Neuronal stem cell (in vitro differentiated cells): ENCODE measurements around the gene PDZD2.

Source experiments
- DNase-seq: peaks from one replicate; pipeline ENCODE4 v3.0.0-alpha.2; 2013; ENCODE audit warnings: low spot score
- H2AFZ ChIP-seq: one replicate; pipeline ENCODE4 v1.6.1; 2013; ENCODE audit warnings: mild to moderate bottlenecking, low read length, inconsistent platforms
- H2AK5ac ChIP-seq: 2 replicates; pipeline ENCODE4 v1.6.1; 2013; ENCODE audit warnings: low read depth, mild to moderate bottlenecking, inconsistent platforms, low read length, moderate library complexity, mixed read lengths
- H2BK120ac ChIP-seq: 2 replicates; pipeline ENCODE4 v1.6.1; 2013; ENCODE audit warnings: low read depth, mild to moderate bottlenecking, inconsistent platforms, low read length, moderate library complexity, mixed read lengths
- H2BK12ac ChIP-seq: one replicate; pipeline ENCODE4 v1.6.1; 2013; ENCODE audit warnings: low read length, inconsistent platforms
- H2BK15ac ChIP-seq: 2 replicates; pipeline ENCODE4 v1.6.1; 2013; ENCODE audit warnings: mild to moderate bottlenecking, low read length, inconsistent platforms, mixed read lengths
- H2BK5ac ChIP-seq: one replicate; pipeline ENCODE4 v1.6.1; 2013; ENCODE audit warnings: inconsistent platforms, mild to moderate bottlenecking, low read length, moderate library complexity
- H3K14ac ChIP-seq: one replicate; pipeline ENCODE4 v1.6.1; 2013; ENCODE audit warnings: low read length, inconsistent platforms
- H3K18ac ChIP-seq: 2 replicates; pipeline ENCODE4 v1.6.1; 2013; ENCODE audit warnings: low read length, inconsistent platforms
- H3K23ac ChIP-seq: 2 replicates; pipeline ENCODE4 v1.6.1; 2013; ENCODE audit warnings: low read depth, mild to moderate bottlenecking, mixed read lengths, low read length, inconsistent platforms; ENCODE audit not compliant: poor library complexity
- H3K27ac ChIP-seq: replicated peaks from 3 replicates; pipeline ENCODE4 v1.5.1; 2013; ENCODE audit warnings: low read length, inconsistent platforms
- H3K27me3 ChIP-seq, 3 experiments: 2 replicates each; pipeline ENCODE4 v1.6.1; 2013; ENCODE audit warnings: low read length in 3 of 3, mild to moderate bottlenecking in 2 of 3, inconsistent platforms in 1 of 3, low read depth in 1 of 3, mixed read lengths in 1 of 3, moderate library complexity in 1 of 3; ENCODE audit not compliant: control insufficient read depth in 3 of 3, insufficient read depth in 3 of 3
- H3K36me3 ChIP-seq, 2 donors: replicated peaks in 1 of 2; 2 replicates each; pipeline ENCODE4 v1.6.1; 2013; ENCODE audit warnings: low read length in 2 of 2; ENCODE audit not compliant: control insufficient read depth in 2 of 2, insufficient read depth in 2 of 2
- H3K4ac ChIP-seq: 2 replicates; pipeline ENCODE4 v1.6.1; 2013; ENCODE audit warnings: inconsistent platforms, mild to moderate bottlenecking, low read length, moderate library complexity
- H3K4me1 ChIP-seq, 2 donors: 1 replicate in 1 of 2; 2 replicates in 1 of 2; pipeline ENCODE4 v1.6.1; 2013; ENCODE audit warnings: low read length in 2 of 2, low read depth in 1 of 2; ENCODE audit not compliant: control insufficient read depth in 2 of 2, insufficient read depth in 1 of 2
- H3K4me2 ChIP-seq: one replicate; pipeline ENCODE4 v1.6.1; 2013; ENCODE audit warnings: mild to moderate bottlenecking, low read length, inconsistent platforms; ENCODE audit not compliant: insufficient read depth, poor library complexity, severe bottlenecking
- H3K4me3 ChIP-seq, 2 donors: 2 replicates each; pipeline ENCODE4 v1.5.1; 2013; ENCODE audit warnings: low read length in 2 of 2, mild to moderate bottlenecking in 2 of 2, inconsistent platforms in 1 of 2, moderate library complexity in 1 of 2
- H3K79me1 ChIP-seq: one replicate; pipeline ENCODE4 v1.6.1; 2013; ENCODE audit warnings: low read depth, mild to moderate bottlenecking, inconsistent platforms, low read length, moderate library complexity
- H3K9ac ChIP-seq: one replicate; pipeline ENCODE4 v1.6.1; 2013; ENCODE audit warnings: mild to moderate bottlenecking, low read depth, low read length, inconsistent platforms; ENCODE audit not compliant: poor library complexity
- H3K9me3 ChIP-seq, 2 donors: replicated peaks in 1 of 2; 2 replicates each; pipeline versions ENCODE3 to v1.6.1; 2013; ENCODE audit warnings: low read length in 2 of 2, mild to moderate bottlenecking in 2 of 2, inconsistent platforms in 1 of 2, low read depth in 1 of 2, mixed read lengths in 1 of 2, moderate library complexity in 1 of 2; ENCODE audit not compliant: control insufficient read depth in 2 of 2, insufficient read depth in 1 of 2
- H4K8ac ChIP-seq: one replicate; pipeline ENCODE4 v1.6.1; 2013; ENCODE audit warnings: low read depth, mild to moderate bottlenecking, inconsistent platforms, low read length, moderate library complexity
- H4K91ac ChIP-seq: one replicate; pipeline ENCODE4 v1.6.1; 2013; ENCODE audit warnings: low read length, low read depth, mild to moderate bottlenecking, inconsistent platforms; ENCODE audit not compliant: poor library complexity
- WGBS, 2 donors: extraction: QIAGEN DNeasy Blood & Tissue Kit; methylation state at CpG; one replicate each; pipeline ENCODE4 v1.1.7; 2013; ENCODE audit warnings: missing lambda C conversion rate in 2 of 2, mixed read lengths in 1 of 2; ENCODE audit not compliant: insufficient read length in 2 of 2, insufficient replicate concordance in 1 of 2; ENCODE audit errors: extremely low coverage in 2 of 2; 5-methylcytosine and 5-hydroxymethylcytosine counted together

The PDZD2 gene

DNA sequence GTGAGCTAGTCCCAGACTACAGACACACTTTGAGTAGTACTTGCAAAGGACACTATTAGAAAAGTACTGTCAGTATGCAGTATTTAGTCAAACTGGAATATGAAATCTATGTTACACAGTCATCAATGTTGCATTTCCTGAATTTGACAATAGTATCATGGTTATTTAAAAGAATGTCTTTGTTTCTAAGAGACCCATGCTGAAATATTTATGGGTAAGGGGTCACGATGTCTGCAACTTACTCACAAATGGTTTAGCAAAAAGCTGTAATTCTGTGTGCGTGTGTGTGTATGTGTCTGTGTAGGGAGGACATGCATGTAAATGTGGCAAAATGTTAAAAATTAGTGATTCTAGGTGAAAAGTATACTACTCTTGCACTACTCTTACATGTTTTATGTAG lies 429.6 kb downstream of the PDZD2 start:
- H2BK12ac ChIP-seq: no peak overlapping the region
- H4K91ac ChIP-seq: no peak overlapping the region
- no peaks in the 10 kb centered on the region for H3K4me1 ChIP-seq
- no peak overlapping the region for H3K4me2 ChIP-seq
- H2AFZ ChIP-seq: no peak overlapping the region
- no peaks in the 10 kb centered on the region for H3K27me3 ChIP-seq
- no peak overlapping the region for H3K9ac ChIP-seq
- peaks cover 0 to 7% of the 10 kb centered on the region in 2 donors for H3K9me3 ChIP-seq
- H3K79me1 ChIP-seq: no peaks in the 10 kb centered on the region
- no peak overlapping the region for H4K8ac ChIP-seq
- DNase-seq: no peak
- no peak overlapping the region for H2BK5ac ChIP-seq
- H3K36me3 ChIP-seq: no peaks in the 10 kb centered on the region
- no peak overlapping the region for H3K18ac ChIP-seq
- H2BK120ac ChIP-seq: no peak overlapping the region
- no peak overlapping the region for H3K4ac ChIP-seq
- no CpG with 5 or more reads among the region's 2 CpGs for WGBS, 2 donors
- H3K4me3 ChIP-seq: no peak overlapping the region
- H3K27ac ChIP-seq: no peak overlapping the region
- no peak overlapping the region for H3K14ac ChIP-seq
- no peak overlapping the region for H3K23ac ChIP-seq
- no peak overlapping the region for H2AK5ac ChIP-seq
- H2BK15ac ChIP-seq: no peak overlapping the region

DNA sequence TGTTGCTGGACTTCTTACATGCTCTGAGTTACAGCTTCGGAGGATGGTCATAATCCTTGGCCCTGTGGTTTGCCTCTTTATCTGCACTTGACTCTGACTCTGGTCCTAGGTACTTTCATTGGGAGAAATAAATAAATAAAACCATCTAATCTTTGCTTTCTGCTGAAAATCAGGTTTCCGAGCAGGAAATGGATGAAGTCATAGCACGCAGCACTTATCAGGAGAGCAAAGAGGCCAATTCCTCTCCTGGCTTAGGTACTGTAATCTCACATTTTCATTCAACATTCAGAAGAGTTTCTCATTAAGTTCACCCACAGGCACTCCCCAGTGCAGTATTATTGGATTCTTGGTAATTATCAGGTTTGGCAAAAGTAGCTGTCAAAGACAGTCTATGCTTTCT lies 430.5 kb downstream of the PDZD2 start:
- H2AK5ac ChIP-seq: no peak overlapping the region

DNA sequence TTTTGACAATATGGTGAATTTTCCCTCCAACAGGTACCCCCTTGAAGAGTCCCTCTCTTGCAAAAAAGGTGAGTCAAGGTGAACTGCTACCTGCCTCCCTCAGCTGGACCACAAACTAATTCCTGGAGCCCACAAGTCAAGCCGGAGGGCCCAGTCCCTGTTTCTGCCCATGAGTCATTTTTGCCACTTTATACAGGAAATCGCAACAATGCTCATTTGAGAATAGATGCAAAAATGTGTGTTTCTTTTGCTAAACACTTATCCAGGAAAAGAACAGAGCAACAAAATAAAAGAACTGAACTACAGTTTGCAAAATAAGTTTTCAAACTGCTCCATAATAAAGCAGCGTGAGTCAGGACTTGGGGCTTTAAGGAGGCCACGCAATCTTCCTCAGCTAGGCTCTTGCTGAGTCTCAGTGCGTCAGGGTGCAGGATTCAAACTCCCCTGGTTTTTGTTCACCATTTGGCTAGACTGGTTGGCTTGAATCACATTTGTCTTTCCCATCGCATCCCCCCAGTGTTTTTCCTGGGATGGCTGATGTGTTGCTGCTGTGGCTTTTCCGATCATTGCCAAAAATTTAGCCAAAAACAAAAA lies 432.5 kb downstream of the PDZD2 start:
- no peak overlapping the region for H4K91ac ChIP-seq
- no peak overlapping the region for H3K23ac ChIP-seq
- H2AK5ac ChIP-seq: no peak overlapping the region
- H3K4ac ChIP-seq: no peak overlapping the region
- H3K9me3 ChIP-seq: peaks cover 0 to 16% of the 10 kb centered on the region in 2 donors
- H3K18ac ChIP-seq: no peak overlapping the region
- no peak overlapping the region for H2BK120ac ChIP-seq
- no peak overlapping the region for H3K9ac ChIP-seq
- WGBS, 2 donors: no CpG with 5 or more reads among the region's 7 CpGs
- no peak overlapping the region for H2BK15ac ChIP-seq
- no peak for DNase-seq
- no peak overlapping the region for H2BK12ac ChIP-seq
- peaks cover 0 to under 1% of the 10 kb centered on the region in 2 donors for H3K4me1 ChIP-seq
- H2AFZ ChIP-seq: no peak overlapping the region
- H3K4me2 ChIP-seq: no peak overlapping the region
- no peak overlapping the region for H3K4me3 ChIP-seq
- H3K27me3 ChIP-seq: no peaks in the 10 kb centered on the region
- H3K79me1 ChIP-seq: no peaks in the 10 kb centered on the region
- H4K8ac ChIP-seq: no peak overlapping the region
- no peak overlapping the region for H3K14ac ChIP-seq
- no peak overlapping the region for H2BK5ac ChIP-seq
- H3K36me3 ChIP-seq: peaks cover 0 to 3% of the 10 kb centered on the region in 2 donors
- H3K27ac ChIP-seq: no peak overlapping the region

More for the DNA sequence above, 430.5 kb downstream of the PDZD2 start:
- no peak for DNase-seq
- H3K9me3 ChIP-seq: peaks cover 0 to 14% of the 10 kb centered on the region in 2 donors
- no peak overlapping the region for H4K8ac ChIP-seq
- no peak overlapping the region for H3K27ac ChIP-seq
- no peaks in the 10 kb centered on the region for H3K4me1 ChIP-seq
- no peak overlapping the region for H2BK15ac ChIP-seq
- H3K18ac ChIP-seq: no peak overlapping the region
- no peak overlapping the region for H3K4me2 ChIP-seq
- H4K91ac ChIP-seq: no peak overlapping the region
- H2BK120ac ChIP-seq: no peak overlapping the region
- H3K14ac ChIP-seq: no peak overlapping the region
- H3K23ac ChIP-seq: no peak overlapping the region
- H3K9ac ChIP-seq: no peak overlapping the region
- H2BK12ac ChIP-seq: no peak overlapping the region
- no peak overlapping the region for H2AFZ ChIP-seq
- no peak overlapping the region for H3K4ac ChIP-seq
- H3K79me1 ChIP-seq: no peaks in the 10 kb centered on the region
- WGBS, 2 donors: no CpG with 5 or more reads among the region's 3 CpGs
- no peak overlapping the region for H2BK5ac ChIP-seq
- H3K27me3 ChIP-seq: no peaks in the 10 kb centered on the region
- H3K36me3 ChIP-seq: peaks cover 0 to 3% of the 10 kb centered on the region in 2 donors
- H3K4me3 ChIP-seq: no peak overlapping the region

DNA sequence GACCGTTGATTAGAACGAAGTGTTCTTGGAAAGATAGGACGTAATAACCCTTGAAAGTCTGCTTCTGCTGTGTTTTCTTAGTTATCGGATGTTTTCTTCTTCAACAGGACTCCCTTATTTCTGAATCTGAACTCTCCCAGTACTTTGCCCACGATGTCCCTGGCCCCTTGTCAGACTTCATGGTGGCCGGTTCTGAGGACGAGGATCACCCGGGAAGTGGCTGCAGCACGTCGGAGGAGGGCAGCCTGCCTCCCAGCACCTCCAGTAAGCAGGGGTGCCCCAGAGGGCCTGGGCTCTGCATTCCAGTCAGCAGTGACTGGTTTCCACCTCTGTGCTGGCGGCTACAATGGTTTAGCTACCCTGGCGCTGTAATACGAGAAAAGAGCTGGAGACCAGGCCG lies 433.1 kb downstream of the PDZD2 start:
- no peak overlapping the region for H2AFZ ChIP-seq
- H3K9me3 ChIP-seq: peaks cover 0 to 16% of the 10 kb centered on the region in 2 donors
- no peak overlapping the region for H3K4me2 ChIP-seq
- no peak overlapping the region for H2BK12ac ChIP-seq
- no peak overlapping the region for H3K4me3 ChIP-seq
- no peak overlapping the region for H3K23ac ChIP-seq
- WGBS, 2 donors: no CpG with 5 or more reads among the region's 14 CpGs
- no peak overlapping the region for H2BK5ac ChIP-seq
- no peak overlapping the region for H3K18ac ChIP-seq
- no peak for DNase-seq
- no peak overlapping the region for H2BK120ac ChIP-seq
- H2BK15ac ChIP-seq: no peak overlapping the region
- no peak overlapping the region for H3K27ac ChIP-seq
- H3K4ac ChIP-seq: no peak overlapping the region
- peaks cover 0 to 3% of the 10 kb centered on the region in 2 donors for H3K36me3 ChIP-seq
- H4K91ac ChIP-seq: no peak overlapping the region
- H3K79me1 ChIP-seq: no peaks in the 10 kb centered on the region
- H3K27me3 ChIP-seq: no peaks in the 10 kb centered on the region
- no peak overlapping the region for H4K8ac ChIP-seq
- H2AK5ac ChIP-seq: no peak overlapping the region
- H3K14ac ChIP-seq: no peak overlapping the region
- peaks cover 0 to 2% of the 10 kb centered on the region in 2 donors for H3K4me1 ChIP-seq
- H3K9ac ChIP-seq: no peak overlapping the region
